Sigmoid colon (tissue), 7 donors: Measurements from ENCODE around the gene SNX32. TPM values are rescaled to one million over a fixed set of nuclear protein-coding genes. Genes with fewer than 3 reads are reported as not detected.
"Not testable (repeated sequence)": the region's sequence is repeated elsewhere in the genome, so short reads cannot be mapped to it uniquely, and the experiment has no call there.

Source experiments
- DNase-seq: peaks from one replicate; pipeline ENCODE4 v3.0.0-alpha.2; 2019
- H3K27ac ChIP-seq, 4 donors: fragments of 200-600 bp; sonication (generic); one replicate each; pipeline ENCODE4 v1.5.1; 2016 to 2019; ENCODE audit warnings: mild to moderate bottlenecking in 1 of 4
- H3K27me3 ChIP-seq, 3 donors: fragments of 200-600 bp; sonication (generic); one replicate each; pipeline ENCODE4 v1.5.1; 2019; ENCODE audit warnings: mild to moderate bottlenecking in 1 of 3
- H3K36me3 ChIP-seq, 4 donors: fragments of 200-600 bp; sonication (generic); one replicate each; pipeline ENCODE4 v1.5.1; 2016 to 2019
- H3K4me1 ChIP-seq, 4 donors: fragments of 200-600 bp; sonication (generic); one replicate each; pipeline ENCODE4 v1.5.1; 2017 to 2019
- H3K4me3 ChIP-seq, 4 donors: fragments of 200-600 bp; sonication (generic); one replicate each; pipeline ENCODE4 v1.5.1; 2017 to 2019; ENCODE audit warnings: mild to moderate bottlenecking in 2 of 4, moderate library complexity in 1 of 4
- H3K9me3 ChIP-seq, 4 donors: fragments of 200-600 bp in 3 of 4; sonication (generic) in 3 of 4; one replicate each; pipeline versions ENCODE4 v1.5.1 to v1.6.1; 2013 to 2019
- EP300 ChIP-seq, 4 donors: sonication (generic); formaldehyde crosslinking; IDR thresholded peaks; one replicate each; pipeline ENCODE4 v1.6.1; 2017; ENCODE audit warnings: antibody characterized with exemption in 4 of 4
- POLR2A ChIP-seq, 2 donors: fragments of 450-650 bp; IDR thresholded peaks; one replicate each; pipeline ENCODE4 v1.6.1; 2016; ENCODE audit warnings: antibody characterized with exemption in 2 of 2, mild to moderate bottlenecking in 2 of 2, moderate library complexity in 2 of 2
- POLR2AphosphoS5 ChIP-seq, 4 donors: sonication (generic); formaldehyde crosslinking; IDR thresholded peaks; one replicate each; pipeline ENCODE4 v1.6.1; 2017; ENCODE audit warnings: antibody characterized with exemption in 4 of 4
- WGBS, 2 donors: extraction: QIAGEN DNeasy Blood & Tissue Kit; methylation state at CpG; one replicate each; pipeline ENCODE4 v1.1.7; 2013; 5-methylcytosine and 5-hydroxymethylcytosine counted together
- intact Hi-C: fragments of 100-400 bp; cut with DNase I; formaldehyde crosslinking; loops from one replicate; pipeline ENCODE4 v1.15.1; 2023
- polyA plus RNA-seq, 3 donors: library from polyadenylated mRNA; stranded (reverse); fragments of 200-250 nt; gene quantifications; one replicate each; pipeline ENCODE4 v1.2.3, GENCODE V29; 2013
- total RNA-seq, 4 donors: library from RNA; depleted of rRNA; stranded (reverse); fragments of >200 nt; gene quantifications; one replicate each; pipeline ENCODE4 v1.1.0, GENCODE V29; 2016
- TF ChIP-seq, protein P1 (sequence below), 4 experiments: fragments of 450-650 bp in 3 of 4; fragments of 200-600 bp in 1 of 4; IDR thresholded peaks; one replicate each; pipeline ENCODE4 v1.5.1; 2016 to 2019; ENCODE audit warnings: antibody characterized with exemption in 4 of 4, mild to moderate bottlenecking in 3 of 4, moderate library complexity in 2 of 4
- donor health status: healthy with polysubstance abuse.
- donor health status: Bipolar disorder and iron deficiency.
- donor health status: healthy.

SNX32 gene
- total and polyA plus RNA-seq, 7 donors: 0.27 to 1.5 (median 0.70) TPM; not detected in 1

DNA sequence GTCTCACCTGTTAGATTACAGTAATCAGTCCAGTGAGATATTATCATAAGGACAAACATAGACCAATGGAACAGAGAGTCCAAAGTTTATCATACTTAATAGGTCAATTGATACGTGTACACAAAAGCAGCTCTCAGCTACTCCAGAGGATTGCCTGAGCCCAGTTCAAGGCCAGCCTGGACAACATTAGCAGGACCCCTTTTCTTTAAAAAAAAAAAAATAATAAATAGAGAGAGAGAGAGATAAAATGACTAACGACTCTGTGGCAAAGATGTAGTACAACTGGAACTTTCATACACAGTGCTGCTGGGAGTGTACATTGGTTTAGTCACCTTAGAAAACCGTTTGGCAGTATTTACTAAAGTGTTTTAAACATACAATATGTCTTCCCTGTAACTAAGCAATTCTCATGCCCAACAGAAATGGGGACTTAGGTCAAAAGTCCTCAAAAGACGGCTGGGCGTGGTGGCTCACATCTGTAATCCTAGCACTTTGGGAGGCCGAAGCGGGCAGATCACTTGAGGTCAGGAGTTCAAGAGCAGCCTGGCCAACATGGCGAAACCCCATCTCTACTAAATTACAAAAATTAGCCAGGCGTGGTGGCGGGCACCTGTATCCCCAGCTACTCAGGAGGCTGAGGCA, 10.6 kb downstream of the SNX32 start:
- DNase-seq: no peak
- Histone ChIP-seq H3K27ac (no peak overlapping the region), H3K36me3 (no peaks in the 10 kb centered on the region), H3K9me3 (no peaks in the 10 kb centered on the region), H3K4me1 (no peaks in the 10 kb centered on the region), H3K27me3 (no peaks in the 10 kb centered on the region), H3K4me3 (no peak overlapping the region)
- intact Hi-C loops: no loop called here
- WGBS, 2 donors: 32 to 73% methylated on average over 10 of the region's 10 CpGs
- TF ChIP-seq POLR2AphosphoS5 (IDR thresholded peaks at IDR 0.05) (no peak), EP300 (IDR thresholded peaks at IDR 0.05) (no peak), POLR2A (IDR thresholded peaks at IDR 0.05) (no peak)
- TF ChIP-seq, protein P1, sequence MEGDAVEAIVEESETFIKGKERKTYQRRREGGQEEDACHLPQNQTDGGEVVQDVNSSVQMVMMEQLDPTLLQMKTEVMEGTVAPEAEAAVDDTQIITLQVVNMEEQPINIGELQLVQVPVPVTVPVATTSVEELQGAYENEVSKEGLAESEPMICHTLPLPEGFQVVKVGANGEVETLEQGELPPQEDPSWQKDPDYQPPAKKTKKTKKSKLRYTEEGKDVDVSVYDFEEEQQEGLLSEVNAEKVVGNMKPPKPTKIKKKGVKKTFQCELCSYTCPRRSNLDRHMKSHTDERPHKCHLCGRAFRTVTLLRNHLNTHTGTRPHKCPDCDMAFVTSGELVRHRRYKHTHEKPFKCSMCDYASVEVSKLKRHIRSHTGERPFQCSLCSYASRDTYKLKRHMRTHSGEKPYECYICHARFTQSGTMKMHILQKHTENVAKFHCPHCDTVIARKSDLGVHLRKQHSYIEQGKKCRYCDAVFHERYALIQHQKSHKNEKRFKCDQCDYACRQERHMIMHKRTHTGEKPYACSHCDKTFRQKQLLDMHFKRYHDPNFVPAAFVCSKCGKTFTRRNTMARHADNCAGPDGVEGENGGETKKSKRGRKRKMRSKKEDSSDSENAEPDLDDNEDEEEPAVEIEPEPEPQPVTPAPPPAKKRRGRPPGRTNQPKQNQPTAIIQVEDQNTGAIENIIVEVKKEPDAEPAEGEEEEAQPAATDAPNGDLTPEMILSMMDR (IDR thresholded peaks at IDR 0.05): no peak

DNA sequence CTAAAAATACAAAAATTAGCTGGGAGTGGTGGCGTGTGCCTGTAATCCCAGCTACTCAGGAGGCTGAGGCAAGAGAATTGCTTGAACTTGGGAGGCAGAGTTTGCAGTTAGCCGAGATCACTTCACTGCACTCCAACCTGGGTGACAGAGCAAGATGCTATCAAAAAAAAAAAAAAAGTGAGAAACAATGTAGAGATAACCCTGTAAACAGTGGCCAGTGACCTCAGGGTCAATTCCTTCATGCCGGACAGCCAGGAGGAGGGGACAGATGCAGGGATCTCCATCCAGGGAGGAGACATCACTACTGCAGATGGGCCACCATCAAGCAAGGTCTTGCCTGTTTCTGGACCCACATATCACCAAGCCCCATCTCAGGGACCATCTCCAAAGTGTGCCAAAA, 14.0 kb downstream of the SNX32 start:
- DNase-seq: no peak
- H3K27ac ChIP-seq: no peak overlapping the region
- TF ChIP-seq POLR2AphosphoS5 (IDR thresholded peaks at IDR 0.05) (no peak), POLR2A (IDR thresholded peaks at IDR 0.05) (no peak), EP300 (IDR thresholded peaks at IDR 0.05) (no peak)
- TF ChIP-seq, protein P1 (IDR thresholded peaks at IDR 0.05): no peak
- peaks cover 2 to 22% (median 12%) of the 10 kb centered on the region in 4 donors for H3K36me3 ChIP-seq
- no peaks in the 10 kb centered on the region for H3K27me3 ChIP-seq
- 96% methylated on average over 3 of the region's 3 CpGs for WGBS, 2 donors
- intact Hi-C loops: no loop called here
- H3K4me3 ChIP-seq: no peak overlapping the region
- H3K4me1 ChIP-seq: peaks cover 0 to 5% (median 1%) of the 10 kb centered on the region in 4 donors
- H3K9me3 ChIP-seq: peaks cover 0 to 6% (median 2%) of the 10 kb centered on the region in 4 donors

DNA sequence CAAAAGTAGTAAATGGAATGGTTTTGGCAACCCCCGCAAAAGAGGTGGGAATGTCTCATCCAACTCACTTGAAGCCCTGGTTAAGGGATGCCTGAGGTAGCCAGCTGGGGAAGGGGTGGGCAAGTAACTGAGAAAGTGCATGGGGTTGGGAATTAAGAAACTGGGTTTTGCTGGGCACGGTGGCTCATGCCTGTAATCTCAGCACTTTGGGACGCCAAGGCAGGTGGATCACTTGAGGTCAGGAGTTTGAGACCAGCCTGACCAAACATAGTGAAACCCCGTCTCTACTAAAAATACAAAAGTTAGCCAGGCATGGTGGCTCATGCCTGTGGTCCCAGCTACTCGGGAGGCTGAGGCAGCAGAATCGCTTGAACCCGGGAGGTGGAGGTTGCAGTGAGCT, 14.9 kb downstream of the SNX32 start:
- H3K4me3 ChIP-seq, H3K27me3 ChIP-seq, H3K9me3 ChIP-seq, DNase-seq, H3K27ac ChIP-seq, intact Hi-C loops: not testable (repeated sequence)
- Histone ChIP-seq H3K4me1 (peaks cover 0 to 14% (median 10%) of the 10 kb centered on the region in 4 donors), H3K36me3 (peaks cover 11 to 32% (median 21%) of the 10 kb centered on the region in 4 donors)
- WGBS, 2 donors: 68 to 71% methylated on average over 7 of the region's 7 CpGs

DNA sequence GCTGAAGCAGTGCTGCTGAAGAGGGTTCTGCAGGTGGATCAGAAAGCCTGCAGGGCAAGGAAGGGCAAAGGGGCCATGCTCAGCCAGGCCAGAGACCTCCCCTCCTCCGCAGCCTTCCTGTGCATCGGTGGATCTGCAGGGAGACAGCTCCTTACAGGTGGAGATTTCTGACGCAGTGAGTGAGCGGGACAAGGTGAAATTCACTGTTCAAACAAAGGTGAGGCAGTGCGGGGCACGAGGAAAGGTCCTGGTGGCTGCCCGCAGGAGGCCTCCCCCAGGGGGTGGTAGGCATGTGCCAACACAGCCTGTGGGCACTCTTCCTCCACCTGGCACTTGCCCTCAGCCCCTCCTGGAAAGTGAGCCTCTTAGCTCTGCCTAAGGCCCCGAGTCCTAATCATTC, 15.6 kb downstream of the SNX32 start:
- peaks cover 18 to 38% (median 28%) of the 10 kb centered on the region in 4 donors for H3K36me3 ChIP-seq
- peaks cover 0 to 6% (median 2%) of the 10 kb centered on the region in 4 donors for H3K9me3 ChIP-seq
- TF ChIP-seq POLR2A (IDR thresholded peaks at IDR 0.05) (no peak), POLR2AphosphoS5 (IDR thresholded peaks at IDR 0.05) (no peak), EP300 (IDR thresholded peaks at IDR 0.05) (no peak)
- TF ChIP-seq, protein P1 (IDR thresholded peaks at IDR 0.05): no peak
- intact Hi-C loops: no loop called here
- peaks cover 0 to 21% (median 16%) of the 10 kb centered on the region in 4 donors for H3K4me1 ChIP-seq
- 39 to 76% methylated on average over 8 of the region's 8 CpGs for WGBS, 2 donors
- H3K4me3 ChIP-seq: no peak overlapping the region
- DNase-seq: no peak
- H3K27ac ChIP-seq: no peak overlapping the region
- H3K27me3 ChIP-seq: no peaks in the 10 kb centered on the region

DNA sequence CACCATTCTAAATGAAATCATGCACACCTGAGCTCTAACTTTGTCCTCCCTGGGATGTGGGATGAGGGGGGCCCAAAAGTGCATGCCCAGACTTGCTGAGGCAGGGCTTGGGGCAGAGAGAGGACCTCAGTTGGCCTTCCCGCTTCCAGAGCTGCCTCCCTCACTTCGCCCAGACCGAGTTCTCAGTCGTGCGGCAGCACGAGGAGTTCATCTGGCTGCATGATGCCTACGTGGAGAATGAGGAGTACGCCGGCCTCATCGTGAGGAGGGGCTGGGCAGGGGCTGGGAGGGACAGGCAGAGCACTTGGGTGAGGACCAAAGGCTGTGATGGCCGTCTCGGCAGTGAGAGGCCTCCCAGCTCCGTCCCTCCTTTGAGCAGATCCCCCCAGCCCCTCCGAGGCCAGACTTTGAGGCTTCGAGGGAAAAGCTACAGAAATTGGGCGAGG, 16.0 kb downstream of the SNX32 start:
- no peaks in the 10 kb centered on the region for H3K27me3 ChIP-seq
- TF ChIP-seq POLR2AphosphoS5 (IDR thresholded peaks at IDR 0.05): no peak
- TF ChIP-seq, protein P1 (IDR thresholded peaks at IDR 0.05): no peak
- no peak for TF ChIP-seq POLR2A (IDR thresholded peaks at IDR 0.05)
- TF ChIP-seq EP300 (IDR thresholded peaks at IDR 0.05): no peak
- no peak overlapping the region for H3K27ac ChIP-seq
- H3K36me3 ChIP-seq: peaks cover 21 to 43% (median 33%) of the 10 kb centered on the region in 4 donors
- peaks cover 0 to 6% (median 2%) of the 10 kb centered on the region in 4 donors for H3K9me3 ChIP-seq
- H3K4me3 ChIP-seq: no peak overlapping the region
- WGBS, 2 donors: 74 to 84% methylated on average over 16 of the region's 16 CpGs
- DNase-seq: no peak
- peaks cover 0 to 25% (median 20%) of the 10 kb centered on the region in 4 donors for H3K4me1 ChIP-seq
- intact Hi-C loops: no loop called here
